Measurements from ENCODE around the gene GMDS.

The GMDS gene

DNA sequence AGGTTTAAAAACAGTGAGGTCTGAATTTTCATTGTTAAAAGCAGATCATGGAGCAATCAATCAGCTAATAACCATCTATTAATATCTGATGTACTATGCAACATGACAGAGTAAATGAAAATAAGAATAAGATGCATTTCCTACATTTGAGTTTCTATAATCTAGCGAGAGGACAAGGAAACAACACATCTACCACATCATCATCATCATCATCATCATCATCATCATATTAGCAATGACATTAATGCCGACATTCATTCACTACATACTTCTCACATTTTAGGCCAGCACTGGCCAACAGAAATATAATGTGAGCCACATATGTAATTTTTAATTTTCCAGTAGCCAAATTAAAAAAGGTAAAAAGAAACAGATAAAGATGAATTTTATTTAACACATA, 110.0 kb downstream of the GMDS start:
- Histone ChIP-seq H3K9ac (ENCODE audit: low read length in 2 of 2) (no peak overlapping the region), H3K27ac (ENCODE audit: low read length) (no peak overlapping the region), H3K27me3 (ENCODE audit: control insufficient read depth in 1 of 2, insufficient read depth in 2 of 2, low read length in 2 of 2) (no peaks in the 10 kb centered on the region), H3K4me3 (ENCODE audit: low read length in 2 of 2) (no peak overlapping the region), H3K9me3 (ENCODE audit: control insufficient read depth in 2 of 2, low read length in 2 of 2) (no peaks in the 10 kb centered on the region), H3K36me3 (ENCODE audit: control insufficient read depth in 2 of 2, insufficient read depth in 2 of 2, low read length in 2 of 2) (no peaks in the 10 kb centered on the region), H3K4me1 (ENCODE audit: control insufficient read depth, insufficient read depth, low read length) (no peaks in the 10 kb centered on the region)

- Histone ChIP-seq H3K9ac (ENCODE audit: low read length in 2 of 2) (no peak overlapping the region), H3K9me3 (ENCODE audit: control insufficient read depth in 2 of 2, low read length in 2 of 2) (no peaks in the 10 kb centered on the region), H3K4me1 (ENCODE audit: control insufficient read depth, insufficient read depth, low read length) (no peaks in the 10 kb centered on the region), H3K4me3 (ENCODE audit: low read length in 2 of 2) (no peak overlapping the region), H3K36me3 (ENCODE audit: control insufficient read depth in 2 of 2, insufficient read depth in 2 of 2, low read length in 2 of 2) (no peaks in the 10 kb centered on the region), H3K27ac (ENCODE audit: low read length) (no peak overlapping the region), H3K27me3 (ENCODE audit: control insufficient read depth in 1 of 2, insufficient read depth in 2 of 2, low read length in 2 of 2) (no peaks in the 10 kb centered on the region)
These were observed 110.9 kb downstream of the GMDS start for GRCh38 chr6:2134554-2134953.

- no peaks in the 10 kb centered on the region for H3K36me3 ChIP-seq (ENCODE audit: control insufficient read depth in 2 of 2, insufficient read depth in 2 of 2, low read length in 2 of 2)
- no peaks in the 10 kb centered on the region for H3K4me1 ChIP-seq (ENCODE audit: control insufficient read depth, insufficient read depth, low read length)
- no peaks in the 10 kb centered on the region for H3K9me3 ChIP-seq (ENCODE audit: control insufficient read depth in 2 of 2, low read length in 2 of 2)
- no peak overlapping the region for H3K4me3 ChIP-seq (ENCODE audit: low read length in 2 of 2)
- no peaks in the 10 kb centered on the region for H3K27me3 ChIP-seq (ENCODE audit: control insufficient read depth in 1 of 2, insufficient read depth in 2 of 2, low read length in 2 of 2)
- H3K27ac ChIP-seq (ENCODE audit: low read length): no peak overlapping the region
- no peak overlapping the region for H3K9ac ChIP-seq (ENCODE audit: low read length in 2 of 2)
These were observed 111.6 kb downstream of the GMDS start for GRCh38 chr6:2133716-2134310.

GRCh38 chr6:2132916-2133315, 112.5 kb downstream of the GMDS start:
- Histone ChIP-seq H3K9ac (ENCODE audit: low read length in 2 of 2) (no peak overlapping the region), H3K4me1 (ENCODE audit: control insufficient read depth, insufficient read depth, low read length) (no peaks in the 10 kb centered on the region), H3K4me3 (ENCODE audit: low read length in 2 of 2) (no peak overlapping the region), H3K27ac (ENCODE audit: low read length) (no peak overlapping the region), H3K36me3 (ENCODE audit: control insufficient read depth in 2 of 2, insufficient read depth in 2 of 2, low read length in 2 of 2) (no peaks in the 10 kb centered on the region), H3K9me3 (ENCODE audit: control insufficient read depth in 2 of 2, low read length in 2 of 2) (no peaks in the 10 kb centered on the region), H3K27me3 (ENCODE audit: control insufficient read depth in 1 of 2, insufficient read depth in 2 of 2, low read length in 2 of 2) (no peaks in the 10 kb centered on the region)

DNA sequence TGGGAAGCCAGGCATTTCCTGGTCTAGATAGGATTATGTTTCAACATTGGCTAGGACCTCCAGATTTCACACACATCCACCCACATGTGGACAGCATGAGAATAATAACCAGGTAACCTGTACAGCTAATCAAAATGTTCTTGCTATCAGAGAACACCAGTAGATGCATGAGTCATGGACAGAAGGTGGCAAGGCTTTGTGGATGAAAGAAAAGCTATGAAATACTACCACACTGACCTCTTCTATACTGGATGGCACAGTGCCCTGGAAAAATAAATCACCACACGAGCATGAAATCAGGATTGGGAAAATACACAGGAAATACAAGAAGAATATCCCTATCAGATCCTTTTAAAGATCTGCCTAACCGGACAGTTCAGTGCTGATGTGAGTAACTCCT, 113.0 kb downstream of the GMDS start:
- Histone ChIP-seq H3K4me3 (ENCODE audit: low read length in 2 of 2) (no peak overlapping the region), H3K4me1 (ENCODE audit: control insufficient read depth, insufficient read depth, low read length) (no peaks in the 10 kb centered on the region), H3K27me3 (ENCODE audit: control insufficient read depth in 1 of 2, insufficient read depth in 2 of 2, low read length in 2 of 2) (no peaks in the 10 kb centered on the region), H3K36me3 (ENCODE audit: control insufficient read depth in 2 of 2, insufficient read depth in 2 of 2, low read length in 2 of 2) (no peaks in the 10 kb centered on the region), H3K27ac (ENCODE audit: low read length) (no peak overlapping the region), H3K9ac (ENCODE audit: low read length in 2 of 2) (no peak overlapping the region), H3K9me3 (ENCODE audit: control insufficient read depth in 2 of 2, low read length in 2 of 2) (no peaks in the 10 kb centered on the region)

GRCh38 chr6:2129182-2129621, 116.2 kb downstream of the GMDS start:
- Histone ChIP-seq H3K4me3 (ENCODE audit: low read length in 2 of 2) (no peak overlapping the region), H3K4me1 (ENCODE audit: control insufficient read depth, insufficient read depth, low read length) (no peaks in the 10 kb centered on the region), H3K27me3 (ENCODE audit: control insufficient read depth in 1 of 2, insufficient read depth in 2 of 2, low read length in 2 of 2) (no peaks in the 10 kb centered on the region), H3K9me3 (ENCODE audit: control insufficient read depth in 2 of 2, low read length in 2 of 2) (no peaks in the 10 kb centered on the region), H3K9ac (ENCODE audit: low read length in 2 of 2) (no peak overlapping the region), H3K27ac (ENCODE audit: low read length) (no peak overlapping the region), H3K36me3 (ENCODE audit: control insufficient read depth in 2 of 2, insufficient read depth in 2 of 2, low read length in 2 of 2) (no peaks in the 10 kb centered on the region)

- H3K27ac ChIP-seq (ENCODE audit: low read length): no peak overlapping the region
- H3K4me1 ChIP-seq (ENCODE audit: control insufficient read depth, insufficient read depth, low read length): no peaks in the 10 kb centered on the region
- no peak overlapping the region for H3K4me3 ChIP-seq (ENCODE audit: low read length in 2 of 2)
- no peaks in the 10 kb centered on the region for H3K36me3 ChIP-seq (ENCODE audit: control insufficient read depth in 2 of 2, insufficient read depth in 2 of 2, low read length in 2 of 2)
- H3K9ac ChIP-seq (ENCODE audit: low read length in 2 of 2): no peak overlapping the region
- no peaks in the 10 kb centered on the region for H3K27me3 ChIP-seq (ENCODE audit: control insufficient read depth in 1 of 2, insufficient read depth in 2 of 2, low read length in 2 of 2)
- no peaks in the 10 kb centered on the region for H3K9me3 ChIP-seq (ENCODE audit: control insufficient read depth in 2 of 2, low read length in 2 of 2)
These were observed 117.9 kb downstream of the GMDS start for GRCh38 chr6:2127484-2127911.

GRCh38 chr6:2126351-2126750, 119.1 kb downstream of the GMDS start:
- H3K27me3 ChIP-seq (ENCODE audit: control insufficient read depth in 1 of 2, insufficient read depth in 2 of 2, low read length in 2 of 2): no peaks in the 10 kb centered on the region
- no peaks in the 10 kb centered on the region for H3K9me3 ChIP-seq (ENCODE audit: control insufficient read depth in 2 of 2, low read length in 2 of 2)
- no peak overlapping the region for H3K9ac ChIP-seq (ENCODE audit: low read length in 2 of 2)
- H3K4me3 ChIP-seq (ENCODE audit: low read length in 2 of 2): no peak overlapping the region
- no peaks in the 10 kb centered on the region for H3K36me3 ChIP-seq (ENCODE audit: control insufficient read depth in 2 of 2, insufficient read depth in 2 of 2, low read length in 2 of 2)
- no peaks in the 10 kb centered on the region for H3K4me1 ChIP-seq (ENCODE audit: control insufficient read depth, insufficient read depth, low read length)
- H3K27ac ChIP-seq (ENCODE audit: low read length): no peak overlapping the region

GRCh38 chr6:2125158-2125557, 120.2 kb downstream of the GMDS start:
- Histone ChIP-seq H3K9me3 (ENCODE audit: control insufficient read depth in 2 of 2, low read length in 2 of 2) (no peaks in the 10 kb centered on the region), H3K4me1 (ENCODE audit: control insufficient read depth, insufficient read depth, low read length) (no peaks in the 10 kb centered on the region), H3K27me3 (ENCODE audit: control insufficient read depth in 1 of 2, insufficient read depth in 2 of 2, low read length in 2 of 2) (no peaks in the 10 kb centered on the region), H3K9ac (ENCODE audit: low read length in 2 of 2) (no peak overlapping the region), H3K36me3 (ENCODE audit: control insufficient read depth in 2 of 2, insufficient read depth in 2 of 2, low read length in 2 of 2) (no peaks in the 10 kb centered on the region), H3K4me3 (ENCODE audit: low read length in 2 of 2) (no peak overlapping the region), H3K27ac (ENCODE audit: low read length) (no peak overlapping the region)

DNA sequence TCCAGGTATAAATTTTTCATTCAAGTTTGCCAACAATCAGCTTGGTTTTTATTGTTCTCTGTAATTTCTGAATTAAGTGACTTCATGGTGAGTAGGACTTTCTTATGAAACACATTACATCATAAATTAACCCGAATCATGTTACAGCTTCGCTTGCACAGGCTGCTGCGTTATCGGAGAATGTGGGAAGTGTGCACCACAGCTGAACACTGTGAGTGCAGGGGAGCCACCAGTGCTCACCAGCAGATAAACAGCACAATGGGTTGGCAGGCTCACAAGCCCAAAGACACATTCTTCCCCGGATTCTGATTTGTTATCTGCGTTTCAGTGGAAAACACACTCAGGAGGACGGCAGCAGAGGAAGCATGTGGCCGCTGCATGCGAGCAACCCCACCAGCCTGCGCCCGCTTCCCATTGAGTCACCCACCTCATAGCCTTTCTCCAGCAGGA, 121.1 kb downstream of the GMDS start:
- Histone ChIP-seq H3K4me3 (ENCODE audit: low read length in 2 of 2) (no peak overlapping the region), H3K36me3 (ENCODE audit: control insufficient read depth in 2 of 2, insufficient read depth in 2 of 2, low read length in 2 of 2) (no peaks in the 10 kb centered on the region), H3K9ac (ENCODE audit: low read length in 2 of 2) (no peak overlapping the region), H3K9me3 (ENCODE audit: control insufficient read depth in 2 of 2, low read length in 2 of 2) (no peaks in the 10 kb centered on the region), H3K27me3 (ENCODE audit: control insufficient read depth in 1 of 2, insufficient read depth in 2 of 2, low read length in 2 of 2) (no peaks in the 10 kb centered on the region), H3K27ac (ENCODE audit: low read length) (no peak overlapping the region), H3K4me1 (ENCODE audit: control insufficient read depth, insufficient read depth, low read length) (no peaks in the 10 kb centered on the region)

- Histone ChIP-seq H3K4me1 (ENCODE audit: control insufficient read depth, insufficient read depth, low read length) (no peaks in the 10 kb centered on the region), H3K4me3 (ENCODE audit: low read length in 2 of 2) (no peak overlapping the region), H3K27ac (ENCODE audit: low read length) (no peak overlapping the region), H3K36me3 (ENCODE audit: control insufficient read depth in 2 of 2, insufficient read depth in 2 of 2, low read length in 2 of 2) (no peaks in the 10 kb centered on the region), H3K9ac (ENCODE audit: low read length in 2 of 2) (no peak overlapping the region), H3K9me3 (ENCODE audit: control insufficient read depth in 2 of 2, low read length in 2 of 2) (no peaks in the 10 kb centered on the region), H3K27me3 (ENCODE audit: control insufficient read depth in 1 of 2, insufficient read depth in 2 of 2, low read length in 2 of 2) (no peaks in the 10 kb centered on the region)
These were observed 124.5 kb downstream of the GMDS start for GRCh38 chr6:2120912-2121311.
